Upper lobe of right lung (tissue), 1 donor: ENCODE results near the gene CBX3. TPM values are rescaled to one million over a fixed set of nuclear protein-coding genes. Genes with fewer than 3 reads are reported as not detected.

Source experiments
- ATAC-seq: fragments of 200-7000 bp; cut with Tn5 transposase; one replicate; pipeline ENCODE4 v1.9.1; 2020; ENCODE audit warnings: mild to moderate bottlenecking, moderate library complexity
- DNase-seq: peaks from one replicate; pipeline ENCODE4 v3.0.0-alpha.2; 2020
- H3K27ac ChIP-seq: fragments of 200-600 bp; one replicate; pipeline ENCODE4 v1.8.0; 2022
- H3K27me3 ChIP-seq: fragments of 200-600 bp; one replicate; pipeline ENCODE4 v1.8.0; 2022; ENCODE audit warnings: mild to moderate bottlenecking
- H3K36me3 ChIP-seq: fragments of 200-600 bp; one replicate; pipeline ENCODE4 v1.8.0; 2022
- H3K4me1 ChIP-seq: fragments of 200-600 bp; one replicate; pipeline ENCODE4 v1.8.0; 2022
- H3K4me3 ChIP-seq: fragments of 200-600 bp; one replicate; pipeline ENCODE4 v1.8.0; 2022; ENCODE audit warnings: mild to moderate bottlenecking
- H3K9me3 ChIP-seq: fragments of 200-600 bp; one replicate; pipeline ENCODE4 v1.8.0; 2022
- intact Hi-C: fragments of 100-400 bp; cut with DNase I; formaldehyde crosslinking; loops from one replicate; pipeline ENCODE4 v1.11.0; 2022
- total RNA-seq: library from RNA; stranded (reverse); fragmentation: NEBNext Ultra II Directional; extraction: Animal tissue kit (Norgen Biotek cat#: 25700); gene quantifications from one replicate; pipeline ENCODE4 v1.2.1, GENCODE V29; 2021
- TF ChIP-seq, protein P1 (sequence below): fragments of 200-600 bp; IDR thresholded peaks from one replicate; pipeline ENCODE4 v1.8.0; 2022; ENCODE audit warnings: antibody characterized with exemption
- donor health status: DM: no; HTN: yes; CAD: no; lungs with severe emphysema.

CBX3 gene
- total RNA-seq, 1 donor from 2014 or later: 83.8 TPM

DNA sequence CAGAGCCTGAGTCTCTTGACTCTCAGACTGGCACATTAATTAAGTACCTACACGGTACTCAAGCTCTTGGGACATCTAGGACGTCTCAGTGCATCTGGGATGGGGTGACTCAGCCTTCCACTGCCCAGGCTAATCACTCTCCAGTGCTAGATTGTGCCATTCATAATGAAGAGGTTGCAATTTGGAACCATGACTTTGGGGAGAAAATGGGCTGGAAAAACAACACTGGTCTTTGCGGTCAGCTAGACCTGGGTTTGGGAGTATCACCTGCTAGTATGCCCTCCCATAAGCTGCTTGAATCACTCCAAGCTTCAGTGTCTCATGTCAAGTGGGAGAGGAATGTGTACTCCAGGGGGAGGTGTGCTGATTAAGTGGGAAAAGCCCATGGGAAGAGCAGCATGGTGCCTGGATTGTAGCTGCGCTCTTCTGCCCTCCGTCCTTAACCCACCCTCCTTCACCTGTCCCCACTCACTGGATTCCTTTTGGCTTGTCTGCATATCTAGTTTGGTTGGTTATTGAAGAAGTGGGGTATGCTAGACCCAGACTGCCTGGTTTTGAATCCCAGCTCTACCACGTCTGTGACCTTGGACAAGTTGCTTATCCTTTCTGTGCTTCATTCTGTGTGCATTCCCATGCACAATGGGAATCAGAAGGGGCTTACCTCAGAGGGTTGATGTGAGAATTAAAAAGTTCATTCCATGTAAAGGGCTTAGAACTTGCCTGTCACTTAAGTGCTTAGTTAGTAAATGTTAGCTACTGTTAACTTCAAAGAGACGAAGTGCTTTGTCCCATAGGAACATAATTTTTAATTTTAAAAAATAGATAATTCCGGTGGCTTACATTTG is 45.8 kb upstream of the CBX3 start:
- H3K27me3 ChIP-seq: no peaks in the 10 kb centered on the region
- H3K4me1 ChIP-seq: peaks cover 40% of the 10 kb centered on the region
- no peak for DNase-seq
- peak; percentile 21 for ATAC-seq
- no peaks in the 10 kb centered on the region for H3K36me3 ChIP-seq
- peak overlapping the region; percentile 21 for H3K4me3 ChIP-seq
- H3K9me3 ChIP-seq: no peaks in the 10 kb centered on the region
- intact Hi-C loops: no loop called here
- H3K27ac ChIP-seq: peak overlapping the region; percentile 51
- TF ChIP-seq, protein P1, sequence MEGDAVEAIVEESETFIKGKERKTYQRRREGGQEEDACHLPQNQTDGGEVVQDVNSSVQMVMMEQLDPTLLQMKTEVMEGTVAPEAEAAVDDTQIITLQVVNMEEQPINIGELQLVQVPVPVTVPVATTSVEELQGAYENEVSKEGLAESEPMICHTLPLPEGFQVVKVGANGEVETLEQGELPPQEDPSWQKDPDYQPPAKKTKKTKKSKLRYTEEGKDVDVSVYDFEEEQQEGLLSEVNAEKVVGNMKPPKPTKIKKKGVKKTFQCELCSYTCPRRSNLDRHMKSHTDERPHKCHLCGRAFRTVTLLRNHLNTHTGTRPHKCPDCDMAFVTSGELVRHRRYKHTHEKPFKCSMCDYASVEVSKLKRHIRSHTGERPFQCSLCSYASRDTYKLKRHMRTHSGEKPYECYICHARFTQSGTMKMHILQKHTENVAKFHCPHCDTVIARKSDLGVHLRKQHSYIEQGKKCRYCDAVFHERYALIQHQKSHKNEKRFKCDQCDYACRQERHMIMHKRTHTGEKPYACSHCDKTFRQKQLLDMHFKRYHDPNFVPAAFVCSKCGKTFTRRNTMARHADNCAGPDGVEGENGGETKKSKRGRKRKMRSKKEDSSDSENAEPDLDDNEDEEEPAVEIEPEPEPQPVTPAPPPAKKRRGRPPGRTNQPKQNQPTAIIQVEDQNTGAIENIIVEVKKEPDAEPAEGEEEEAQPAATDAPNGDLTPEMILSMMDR: no peak

DNA sequence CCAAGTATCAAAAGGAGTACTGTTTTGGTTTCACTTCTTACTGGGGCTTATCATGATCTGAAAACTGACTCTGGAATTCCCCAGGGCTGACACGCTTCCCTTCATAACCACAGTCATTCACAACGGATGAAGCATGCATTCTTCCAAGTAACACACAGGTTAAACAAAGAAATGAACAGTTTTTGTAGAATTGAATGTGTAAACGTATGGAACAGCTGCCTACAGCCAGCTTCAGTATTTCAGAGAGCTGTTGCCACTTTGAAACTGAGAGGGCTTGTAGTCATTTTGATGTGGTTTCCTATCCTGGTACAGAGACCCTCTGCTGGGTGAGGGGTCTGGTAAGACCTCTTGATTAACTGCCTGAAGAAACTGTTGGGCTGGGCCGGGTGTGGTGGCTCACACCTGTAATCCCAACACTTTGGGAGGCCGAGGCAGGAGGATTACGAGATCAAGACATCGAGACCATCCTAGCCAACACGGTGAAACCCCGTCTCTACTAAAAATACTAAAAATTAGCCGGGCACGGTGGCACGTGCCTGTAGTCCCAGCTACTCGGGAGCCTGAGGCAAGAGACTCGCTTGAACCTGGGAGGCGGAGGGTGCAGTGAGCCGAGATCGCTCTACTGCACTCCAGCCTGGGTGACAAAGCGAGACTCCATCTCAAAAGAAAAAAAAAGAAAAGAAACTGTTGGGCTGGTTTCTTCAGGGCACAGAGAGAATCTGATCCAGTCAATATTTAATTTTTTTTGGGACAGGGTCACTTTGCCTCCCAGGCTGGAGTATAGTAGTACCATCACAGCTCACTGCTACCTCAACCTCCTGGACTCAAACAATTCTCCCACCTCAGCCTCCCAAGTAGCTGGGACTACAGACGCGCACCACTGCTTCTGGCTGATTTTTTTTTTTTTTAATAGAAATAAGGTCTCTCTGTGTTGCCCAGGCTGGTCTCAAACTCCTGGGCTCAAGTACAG is 44.8 kb upstream of the CBX3 start:
- DNase-seq (no peak), ATAC-seq (peak; percentile 8)
- no peaks in the 10 kb centered on the region for H3K27me3 ChIP-seq
- H3K4me3 ChIP-seq: peak overlapping the region; percentile 21
- peaks cover 33% of the 10 kb centered on the region for H3K4me1 ChIP-seq
- H3K36me3 ChIP-seq: no peaks in the 10 kb centered on the region
- intact Hi-C loops: no loop called here
- no peaks in the 10 kb centered on the region for H3K9me3 ChIP-seq
- TF ChIP-seq, protein P1: no peak
- H3K27ac ChIP-seq: peak overlapping the region; percentile 51

GRCh38 chr7:26157520-26158105 is 43.9 kb upstream of the CBX3 start:
- Histone ChIP-seq H3K4me3 (no peak overlapping the region), H3K4me1 (peaks cover 33% of the 10 kb centered on the region), H3K9me3 (no peaks in the 10 kb centered on the region), H3K36me3 (no peaks in the 10 kb centered on the region), H3K27me3 (no peaks in the 10 kb centered on the region), H3K27ac (no peak overlapping the region)
- DNase-seq (no peak), ATAC-seq (no peak)
- intact Hi-C loops: no loop called here
- TF ChIP-seq, protein P1: no peak

GRCh38 chr7:26159243-26159642 is 42.3 kb upstream of the CBX3 start:
- no peak for ATAC-seq
- H3K4me3 ChIP-seq: no peak overlapping the region
- peaks cover 20% of the 10 kb centered on the region for H3K4me1 ChIP-seq
- no peak overlapping the region for H3K27ac ChIP-seq
- DNase-seq: no peak
- H3K27me3 ChIP-seq: no peaks in the 10 kb centered on the region
- H3K36me3 ChIP-seq: no peaks in the 10 kb centered on the region
- intact Hi-C loops: no loop called here
- TF ChIP-seq, protein P1: no peak
- no peaks in the 10 kb centered on the region for H3K9me3 ChIP-seq

GRCh38 chr7:26160896-26161295 is 40.6 kb upstream of the CBX3 start:
- intact Hi-C loops: no loop called here
- Histone ChIP-seq H3K27me3 (no peaks in the 10 kb centered on the region), H3K9me3 (no peaks in the 10 kb centered on the region), H3K27ac (no peak overlapping the region), H3K4me3 (no peak overlapping the region), H3K36me3 (no peaks in the 10 kb centered on the region), H3K4me1 (peaks cover 12% of the 10 kb centered on the region)
- TF ChIP-seq, protein P1: no peak
- ATAC-seq (no peak), DNase-seq (no peak)
